DOHH2 (cell line): ENCODE data around the gene CACNA2D3.

Source experiments
- H3F3A ChIP-seq: fragments of 200-600 bp; sonication (generic), shearing (Covaris generic); 2 replicates; pipeline ENCODE4 v1.6.0; 2016; ENCODE audit warnings: antibody characterized with exemption, mild to moderate bottlenecking; ENCODE audit not compliant: control insufficient read depth, insufficient read depth
- H3K27ac ChIP-seq: fragments of 200-600 bp; sonication (generic); 2 replicates; pipeline ENCODE4 v1.5.1; 2014; ENCODE audit warnings: low read depth, mild to moderate bottlenecking, low read length, moderate library complexity
- H3K27me3 ChIP-seq: fragments of 200-600 bp; sonication (generic); 2 replicates; pipeline ENCODE4 v1.6.1; 2014; ENCODE audit warnings: mild to moderate bottlenecking, low read length, mixed read lengths; ENCODE audit not compliant: control insufficient read depth
- H3K36me3 ChIP-seq: fragments of 200-600 bp; sonication (generic); 2 replicates; pipeline ENCODE4 v1.6.1; 2014; ENCODE audit warnings: mild to moderate bottlenecking, low read length, moderate library complexity, mixed read lengths; ENCODE audit not compliant: control insufficient read depth
- H3K4me1 ChIP-seq: fragments of 200-600 bp; sonication (generic); 2 replicates; pipeline ENCODE4 v1.6.1; 2014; ENCODE audit warnings: mild to moderate bottlenecking, low read length, mixed read lengths; ENCODE audit not compliant: control insufficient read depth
- H3K4me2 ChIP-seq: fragments of 200-600 bp; sonication (generic); 2 replicates; pipeline ENCODE4 v1.6.0; 2014; ENCODE audit warnings: mild to moderate bottlenecking, low read length, moderate library complexity
- H3K4me3 ChIP-seq: fragments of 200-600 bp; sonication (generic); 2 replicates; pipeline ENCODE4 v1.5.1; 2014; ENCODE audit warnings: mild to moderate bottlenecking, low read length, mixed read lengths
- H3K79me2 ChIP-seq: fragments of 200-600 bp; sonication (generic); 2 replicates; pipeline ENCODE4 v1.6.1; 2014; ENCODE audit warnings: mild to moderate bottlenecking, low read length, mixed read lengths; ENCODE audit not compliant: control insufficient read depth
- H3K9me2 ChIP-seq: fragments of 200-600 bp; sonication (generic); replicated peaks from 2 replicates; pipeline ENCODE4 v1.6.1; 2014; ENCODE audit warnings: mild to moderate bottlenecking, low read length, mixed read lengths; ENCODE audit not compliant: control insufficient read depth
- H3K9me3 ChIP-seq: fragments of 200-600 bp; sonication (generic); 2 replicates; pipeline ENCODE4 v1.6.1; 2014; ENCODE audit warnings: antibody characterized with exemption, low read length, mixed read lengths; ENCODE audit not compliant: control insufficient read depth, insufficient read depth
- H4K20me1 ChIP-seq: fragments of 200-600 bp; sonication (generic); 2 replicates; pipeline ENCODE4 v1.6.0; 2014; ENCODE audit warnings: low read depth, mild to moderate bottlenecking, antibody characterized with exemption, low read length, moderate library complexity; ENCODE audit not compliant: control insufficient read depth, insufficient read depth
- CTCF ChIP-seq: fragments of 200-600 bp; sonication (generic); IDR thresholded peaks from one replicate; pipeline ENCODE4 v1.5.1; 2014; ENCODE audit warnings: antibody characterized with exemption, mild to moderate bottlenecking, low read depth, low read length; ENCODE audit not compliant: poor library complexity, severe bottlenecking
- EZH2phosphoT487 ChIP-seq: fragments of 200-600 bp; sonication (generic); IDR thresholded peaks from 2 replicates; pipeline ENCODE4 v1.6.1; 2017; ENCODE audit warnings: borderline replicate concordance, mild to moderate bottlenecking, antibody characterized with exemption, low read length, moderate library complexity, mixed read lengths

The CACNA2D3 gene

GRCh38 chr3:54193093-54193492 lies 70.7 kb downstream of the CACNA2D3 start:
- Histone ChIP-seq H3K4me3 (no peak overlapping the region), H3K79me2 (no peaks in the 10 kb centered on the region), H3K4me1 (no peaks in the 10 kb centered on the region), H3K4me2 (no peak overlapping the region), H3K27ac (no peak overlapping the region), H3F3A (no peaks in the 10 kb centered on the region), H3K36me3 (no peaks in the 10 kb centered on the region), H3K9me3 (no peaks in the 10 kb centered on the region), H4K20me1 (no peaks in the 10 kb centered on the region), H3K27me3 (no peaks in the 10 kb centered on the region), H3K9me2 (no peaks in the 10 kb centered on the region)
- TF ChIP-seq EZH2phosphoT487 (no peak), CTCF (no peak)

- no peak for TF ChIP-seq CTCF
- TF ChIP-seq EZH2phosphoT487: no peak
- Histone ChIP-seq H3K9me2 (no peaks in the 10 kb centered on the region), H3K4me3 (no peak overlapping the region), H3K79me2 (no peaks in the 10 kb centered on the region), H4K20me1 (no peaks in the 10 kb centered on the region), H3K4me2 (no peak overlapping the region), H3K9me3 (no peaks in the 10 kb centered on the region), H3K36me3 (no peaks in the 10 kb centered on the region), H3F3A (no peaks in the 10 kb centered on the region), H3K4me1 (no peaks in the 10 kb centered on the region), H3K27ac (no peak overlapping the region), H3K27me3 (no peaks in the 10 kb centered on the region)
Observed at GRCh38 chr3:54196360-54196991, 74.1 kb downstream of the CACNA2D3 start.

- H4K20me1 ChIP-seq: no peaks in the 10 kb centered on the region
- no peaks in the 10 kb centered on the region for H3F3A ChIP-seq
- H3K4me3 ChIP-seq: no peak overlapping the region
- no peaks in the 10 kb centered on the region for H3K79me2 ChIP-seq
- H3K4me1 ChIP-seq: no peaks in the 10 kb centered on the region
- no peak for TF ChIP-seq EZH2phosphoT487
- TF ChIP-seq CTCF: no peak
- no peaks in the 10 kb centered on the region for H3K9me2 ChIP-seq
- no peak overlapping the region for H3K27ac ChIP-seq
- H3K9me3 ChIP-seq: no peaks in the 10 kb centered on the region
- no peaks in the 10 kb centered on the region for H3K27me3 ChIP-seq
- no peak overlapping the region for H3K4me2 ChIP-seq
- H3K36me3 ChIP-seq: no peaks in the 10 kb centered on the region
Observed at GRCh38 chr3:54197509-54197908, 75.2 kb downstream of the CACNA2D3 start.

- H3F3A ChIP-seq: no peaks in the 10 kb centered on the region
- H4K20me1 ChIP-seq: no peaks in the 10 kb centered on the region
- H3K4me1 ChIP-seq: no peaks in the 10 kb centered on the region
- H3K27me3 ChIP-seq: no peaks in the 10 kb centered on the region
- H3K4me2 ChIP-seq: no peak overlapping the region
- H3K4me3 ChIP-seq: no peak overlapping the region
- H3K27ac ChIP-seq: no peak overlapping the region
- TF ChIP-seq CTCF (no peak), EZH2phosphoT487 (no peak)
- no peaks in the 10 kb centered on the region for H3K9me2 ChIP-seq
- no peaks in the 10 kb centered on the region for H3K79me2 ChIP-seq
- H3K36me3 ChIP-seq: no peaks in the 10 kb centered on the region
- no peaks in the 10 kb centered on the region for H3K9me3 ChIP-seq
Observed at GRCh38 chr3:54198556-54198955, 76.2 kb downstream of the CACNA2D3 start.
